Activated naive CD8-positive, alpha-beta T cell treated with anti-CD3 and anti-CD28 coated beads, Interleukin-2, amount 50 U/mL, for 24 hours (primary cell): Measurements from ENCODE around the gene SAPCD2.
A peak's percentile ranks its signal among the peaks of the same experiment; 100 is the strongest.
"Not testable (repeated sequence)": the region's sequence is repeated elsewhere in the genome, so short reads cannot be mapped to it uniquely, and the experiment has no call there.

ENCODE experiments used
- ATAC-seq: fragments of 150-1000 bp; cut with Tn5 transposase; one replicate; pipeline ENCODE4 v1.10.0; 2021
- DNase-seq: peaks from one replicate; pipeline ENCODE4 v3.0.0; 2021
- H3K27ac Mint-ChIP-seq: one replicate; pipeline ENCODE4 v1.8.0; 2021; ENCODE audit warnings: mild to moderate bottlenecking, mixed read lengths
- H3K27me3 Mint-ChIP-seq: one replicate; pipeline ENCODE4 v1.8.0; 2021; ENCODE audit warnings: mixed read lengths
- H3K36me3 Mint-ChIP-seq: one replicate; pipeline ENCODE4 v1.8.0; 2021; ENCODE audit warnings: low read depth, mixed read lengths
- H3K4me1 Mint-ChIP-seq: one replicate; pipeline ENCODE4 v1.8.0; 2021; ENCODE audit warnings: mixed read lengths
- H3K4me3 Mint-ChIP-seq: one replicate; pipeline ENCODE4 v1.8.0; 2021; ENCODE audit warnings: mild to moderate bottlenecking, moderate library complexity, mixed read lengths
- H3K9me3 Mint-ChIP-seq: one replicate; pipeline ENCODE4 v1.8.0; 2021; ENCODE audit warnings: mixed read lengths

Gene SAPCD2

GRCh38 chr9:137067860-137068538 lies 2.4 kb downstream of the SAPCD2 start:
- H3K4me1 Mint-ChIP-seq, result peaks cover 17% of the 10 kb centered on the region
- H3K36me3 Mint-ChIP-seq, result no peaks in the 10 kb centered on the region
- peak; percentile 89 for DNase-seq
- H3K27me3 Mint-ChIP-seq, result peaks cover 2% of the 10 kb centered on the region
- H3K4me3 Mint-ChIP-seq, result peak overlapping the region; percentile 55
- peak; percentile 55 for ATAC-seq
- no peaks in the 10 kb centered on the region for H3K9me3 Mint-ChIP-seq
- no peak overlapping the region for H3K27ac Mint-ChIP-seq

GRCh38 chr9:137066096-137066861 lies 4.1 kb downstream of the SAPCD2 start:
- no peak for DNase-seq
- H3K36me3 Mint-ChIP-seq, result no peaks in the 10 kb centered on the region
- H3K4me3 Mint-ChIP-seq, result no peak overlapping the region
- no peak for ATAC-seq
- H3K4me1 Mint-ChIP-seq, result peaks cover 14% of the 10 kb centered on the region
- H3K9me3 Mint-ChIP-seq, result no peaks in the 10 kb centered on the region
- H3K27ac Mint-ChIP-seq, result no peak overlapping the region
- H3K27me3 Mint-ChIP-seq, result peaks cover 2% of the 10 kb centered on the region

GRCh38 chr9:137065336-137065967 lies 4.9 kb downstream of the SAPCD2 start:
- H3K27ac Mint-ChIP-seq, result no peak overlapping the region
- H3K9me3 Mint-ChIP-seq, result no peaks in the 10 kb centered on the region

GRCh38 chr9:137064880-137065164 lies 5.5 kb downstream of the SAPCD2 start:
- no peak overlapping the region for H3K27ac Mint-ChIP-seq
- no peak overlapping the region for H3K4me3 Mint-ChIP-seq
- H3K4me1 Mint-ChIP-seq, result peaks cover 6% of the 10 kb centered on the region
- H3K9me3 Mint-ChIP-seq, result no peaks in the 10 kb centered on the region
- DNase-seq, result no peak
- peaks cover 2% of the 10 kb centered on the region for H3K27me3 Mint-ChIP-seq
- no peaks in the 10 kb centered on the region for H3K36me3 Mint-ChIP-seq
- ATAC-seq, result no peak

More at GRCh38 chr9:137065336-137065967, 4.9 kb downstream of the SAPCD2 start:
- Mint-ChIP-seq H3K27me3 (peaks cover 2% of the 10 kb centered on the region), H3K36me3 (no peaks in the 10 kb centered on the region), H3K4me3 (no peak overlapping the region), H3K4me1 (peaks cover 7% of the 10 kb centered on the region)
- ATAC-seq, result no peak
- no peak for DNase-seq

- DNase-seq (peak; percentile 78), ATAC-seq (no peak)
- peaks cover 2% of the 10 kb centered on the region for H3K27me3 Mint-ChIP-seq
- no peaks in the 10 kb centered on the region for H3K9me3 Mint-ChIP-seq
- H3K4me1 Mint-ChIP-seq, result peaks cover 5% of the 10 kb centered on the region
- H3K4me3 Mint-ChIP-seq, result no peak overlapping the region
- no peak overlapping the region for H3K27ac Mint-ChIP-seq
- no peaks in the 10 kb centered on the region for H3K36me3 Mint-ChIP-seq
Measured at GRCh38 chr9:137064027-137064879, 6.1 kb downstream of the SAPCD2 start.

GRCh38 chr9:137063311-137064026 lies 6.9 kb downstream of the SAPCD2 start:
- Mint-ChIP-seq H3K4me1 (peaks cover 4% of the 10 kb centered on the region), H3K9me3 (no peaks in the 10 kb centered on the region), H3K36me3 (no peaks in the 10 kb centered on the region), H3K4me3 (no peak overlapping the region), H3K27me3 (peaks cover 2% of the 10 kb centered on the region), H3K27ac (no peak overlapping the region)
- DNase-seq (no peak), ATAC-seq (no peak)

GRCh38 chr9:137062798-137063197 lies 7.6 kb downstream of the SAPCD2 start:
- H3K4me1 Mint-ChIP-seq, H3K36me3 Mint-ChIP-seq, H3K27me3 Mint-ChIP-seq, ATAC-seq, H3K27ac Mint-ChIP-seq, H3K4me3 Mint-ChIP-seq, DNase-seq, H3K9me3 Mint-ChIP-seq: not testable (repeated sequence)

GRCh38 chr9:137062384-137062783 lies 8.0 kb downstream of the SAPCD2 start:
- Mint-ChIP-seq H3K27ac (no peak overlapping the region), H3K4me3 (no peak overlapping the region), H3K27me3 (peaks cover 2% of the 10 kb centered on the region), H3K36me3 (no peaks in the 10 kb centered on the region), H3K9me3 (no peaks in the 10 kb centered on the region), H3K4me1 (no peaks in the 10 kb centered on the region)
- DNase-seq, result no peak
- ATAC-seq, result no peak

GRCh38 chr9:137058521-137059234 lies 11.7 kb downstream of the SAPCD2 start:
- H3K9me3 Mint-ChIP-seq, result no peaks in the 10 kb centered on the region
- DNase-seq (no peak), ATAC-seq (no peak)
- no peaks in the 10 kb centered on the region for H3K36me3 Mint-ChIP-seq
- H3K27ac Mint-ChIP-seq, result no peak overlapping the region
- H3K4me1 Mint-ChIP-seq, result no peaks in the 10 kb centered on the region
- no peak overlapping the region for H3K4me3 Mint-ChIP-seq
- no peaks in the 10 kb centered on the region for H3K27me3 Mint-ChIP-seq

- Mint-ChIP-seq H3K27ac (no peak overlapping the region), H3K4me3 (no peak overlapping the region), H3K4me1 (no peaks in the 10 kb centered on the region), H3K36me3 (no peaks in the 10 kb centered on the region), H3K9me3 (no peaks in the 10 kb centered on the region), H3K27me3 (peaks cover 5% of the 10 kb centered on the region)
- no peak for DNase-seq
- ATAC-seq, result no peak
Measured at GRCh38 chr9:137057545-137057944, 12.8 kb downstream of the SAPCD2 start.

- H3K36me3 Mint-ChIP-seq, result no peaks in the 10 kb centered on the region
- DNase-seq (no peak), ATAC-seq (no peak)
- H3K4me3 Mint-ChIP-seq, result no peak overlapping the region
- H3K27me3 Mint-ChIP-seq, result peaks cover 6% of the 10 kb centered on the region
- H3K9me3 Mint-ChIP-seq, result no peaks in the 10 kb centered on the region
- no peak overlapping the region for H3K27ac Mint-ChIP-seq
- H3K4me1 Mint-ChIP-seq, result no peaks in the 10 kb centered on the region
Measured at GRCh38 chr9:137056739-137057415, 13.5 kb downstream of the SAPCD2 start.

GRCh38 chr9:137055385-137056364 lies 14.7 kb downstream of the SAPCD2 start:
- no peak overlapping the region for H3K4me3 Mint-ChIP-seq
- peaks cover 12% of the 10 kb centered on the region for H3K27me3 Mint-ChIP-seq
- H3K36me3 Mint-ChIP-seq, result no peaks in the 10 kb centered on the region
- no peaks in the 10 kb centered on the region for H3K4me1 Mint-ChIP-seq
- no peak for DNase-seq
- H3K9me3 Mint-ChIP-seq, result no peaks in the 10 kb centered on the region
- no peak overlapping the region for H3K27ac Mint-ChIP-seq
- no peak for ATAC-seq
